BLaER1 treated with 17β-estradiol and CSF1 and Interleukin-3, amounts not matched to agents 10 nM and 100 nM (cell line): Measurements from ENCODE around the gene PEAR1.
A peak's percentile ranks its signal among the peaks of the same experiment; 100 is the strongest.

Source experiments
- H3K27ac ChIP-seq, 11 experiments: shearing (Covaris generic); formaldehyde crosslinking; 2 replicates each; pipeline ENCODE4 v1.8.1; 2022
- H3K27me3 ChIP-seq, 11 experiments: shearing (Covaris generic); formaldehyde crosslinking; 2 replicates each; pipeline ENCODE4 v1.8.1; 2022
- H3K36me3 ChIP-seq, 11 experiments: shearing (Covaris generic); formaldehyde crosslinking; 2 replicates each; pipeline ENCODE4 v1.8.1; 2022
- H3K4me1 ChIP-seq, 10 experiments: shearing (Covaris generic); formaldehyde crosslinking; 2 replicates each; pipeline ENCODE4 v1.8.1; 2022
- H3K4me2 ChIP-seq, 11 experiments: shearing (Covaris generic); formaldehyde crosslinking; 2 replicates each; pipeline ENCODE4 v1.8.1; 2022
- H3K4me3 ChIP-seq, 10 experiments: shearing (Covaris generic); formaldehyde crosslinking; 2 replicates each; pipeline ENCODE4 v1.8.1; 2022
- H3K9ac ChIP-seq, 11 experiments: shearing (Covaris generic); formaldehyde crosslinking; 2 replicates each; pipeline ENCODE4 v1.8.1; 2022
- H3K9me3 ChIP-seq, 11 experiments: shearing (Covaris generic); formaldehyde crosslinking; replicated peaks in 1 of 11; 2 replicates each; pipeline ENCODE4 v1.8.1; 2022
- H4K20me1 ChIP-seq, 11 experiments: shearing (Covaris generic); formaldehyde crosslinking; 2 replicates each; pipeline ENCODE4 v1.8.1; 2022
- Cebpa-rat ChIP-seq, 11 experiments: shearing (Covaris generic); IDR thresholded peaks; 2 replicates each; pipeline ENCODE4 v1.8.1; 2022

Gene PEAR1

GRCh38 chr1:156910309-156910782 is 16.8 kb downstream of the PEAR1 start:
- H3K27me3 ChIP-seq: no peaks in the 10 kb centered on the region
- H3K36me3 ChIP-seq: no peaks in the 10 kb centered on the region; a peak in 1 of 22 replicates
- no peak overlapping the region for H3K9ac ChIP-seq
- H3K4me1 ChIP-seq: peaks cover 23 to 42% (median 33%) of the 10 kb centered on the region in 10 experiments
- peaks cover 0 to 9% (median 0%) of the 10 kb centered on the region in 11 experiments; a peak in 7 of 22 replicates for H3K9me3 ChIP-seq
- no peak overlapping the region for H3K4me2 ChIP-seq
- no peak overlapping the region for H3K4me3 ChIP-seq
- no peak overlapping the region for H3K27ac ChIP-seq
- H4K20me1 ChIP-seq: peaks cover 0 to 6% (median 0%) of the 10 kb centered on the region in 11 experiments; a peak in 1 of 22 replicates
- TF ChIP-seq Cebpa-rat (IDR thresholded peaks at IDR 0.05): no peak

DNA sequence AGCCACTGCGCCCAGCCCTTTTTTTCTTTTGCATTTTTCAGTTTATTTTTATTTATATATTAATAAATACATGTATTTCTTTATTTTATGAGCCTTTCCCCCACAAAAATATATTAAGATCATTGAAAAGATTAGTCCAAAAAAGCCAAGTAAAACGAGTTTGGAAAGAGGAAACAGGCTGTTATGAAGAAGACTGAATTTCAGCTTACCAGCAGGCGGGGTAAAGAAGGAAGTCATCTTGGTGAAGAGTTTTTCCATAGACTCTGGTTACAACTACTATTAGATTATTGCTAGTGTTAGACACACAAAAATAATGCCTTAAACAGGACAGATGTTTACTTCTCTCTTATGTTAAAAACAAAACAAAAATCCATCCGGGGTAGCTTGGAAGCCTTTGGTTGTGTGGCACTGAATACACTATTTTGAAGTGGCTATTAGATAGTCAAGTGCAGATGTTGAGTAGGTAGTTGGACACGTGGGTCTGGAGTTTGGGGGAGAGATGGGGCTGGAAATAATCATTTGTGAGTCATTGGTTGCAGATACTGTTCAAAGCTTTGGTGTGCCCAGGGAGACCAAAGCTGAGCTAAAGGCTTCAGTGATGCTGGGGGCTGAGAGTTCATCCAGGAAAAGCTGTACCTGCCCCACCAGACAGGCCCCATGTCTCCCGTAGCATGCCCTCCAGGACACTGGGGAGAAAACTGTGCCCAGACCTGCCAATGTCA is 18.2 kb downstream of the PEAR1 start:
- H3K36me3 ChIP-seq: no peaks in the 10 kb centered on the region; a peak in 1 of 22 replicates
- H4K20me1 ChIP-seq: peaks cover 0 to 6% (median 0%) of the 10 kb centered on the region in 11 experiments; a peak in 1 of 22 replicates
- no peak overlapping the region for H3K4me3 ChIP-seq
- peaks cover 21 to 30% (median 25%) of the 10 kb centered on the region in 10 experiments for H3K4me1 ChIP-seq
- H3K9ac ChIP-seq: 0 out of 22 replicates have a peak overlapping the region, but pooled peaks of 1 of the 11 experiments have one; percentile 12
- H3K9me3 ChIP-seq: peaks cover 0 to 1% (median 0%) of the 10 kb centered on the region in 11 experiments; a peak in 2 of 22 replicates
- H3K27me3 ChIP-seq: no peaks in the 10 kb centered on the region
- no peak overlapping the region for H3K27ac ChIP-seq
- TF ChIP-seq Cebpa-rat (IDR thresholded peaks at IDR 0.05): no peak
- H3K4me2 ChIP-seq: peak overlapping the region; percentile 8 to 57 (median 28); a peak in 20 of 22 replicates

- peak overlapping the region; percentile 8 to 57 (median 28); a peak in 19 of 22 replicates for H3K4me2 ChIP-seq
- no peaks in the 10 kb centered on the region; a peak in 1 of 22 replicates for H3K36me3 ChIP-seq
- no peak overlapping the region for H3K27ac ChIP-seq
- no peak for TF ChIP-seq Cebpa-rat (IDR thresholded peaks at IDR 0.05)
- peaks cover 0 to 6% (median 0%) of the 10 kb centered on the region in 11 experiments; a peak in 1 of 22 replicates for H4K20me1 ChIP-seq
- H3K9ac ChIP-seq: peak overlapping the region in 1 of 11 experiments; percentile 12; a peak in 1 of 22 replicates
- peaks cover 16 to 24% (median 20%) of the 10 kb centered on the region in 10 experiments for H3K4me1 ChIP-seq
- H3K4me3 ChIP-seq: no peak overlapping the region
- H3K9me3 ChIP-seq: peaks cover 0 to 4% (median 0%) of the 10 kb centered on the region in 11 experiments; a peak in 6 of 22 replicates
- H3K27me3 ChIP-seq: no peaks in the 10 kb centered on the region
These were observed 18.8 kb downstream of the PEAR1 start for GRCh38 chr1:156912310-156912709.

DNA sequence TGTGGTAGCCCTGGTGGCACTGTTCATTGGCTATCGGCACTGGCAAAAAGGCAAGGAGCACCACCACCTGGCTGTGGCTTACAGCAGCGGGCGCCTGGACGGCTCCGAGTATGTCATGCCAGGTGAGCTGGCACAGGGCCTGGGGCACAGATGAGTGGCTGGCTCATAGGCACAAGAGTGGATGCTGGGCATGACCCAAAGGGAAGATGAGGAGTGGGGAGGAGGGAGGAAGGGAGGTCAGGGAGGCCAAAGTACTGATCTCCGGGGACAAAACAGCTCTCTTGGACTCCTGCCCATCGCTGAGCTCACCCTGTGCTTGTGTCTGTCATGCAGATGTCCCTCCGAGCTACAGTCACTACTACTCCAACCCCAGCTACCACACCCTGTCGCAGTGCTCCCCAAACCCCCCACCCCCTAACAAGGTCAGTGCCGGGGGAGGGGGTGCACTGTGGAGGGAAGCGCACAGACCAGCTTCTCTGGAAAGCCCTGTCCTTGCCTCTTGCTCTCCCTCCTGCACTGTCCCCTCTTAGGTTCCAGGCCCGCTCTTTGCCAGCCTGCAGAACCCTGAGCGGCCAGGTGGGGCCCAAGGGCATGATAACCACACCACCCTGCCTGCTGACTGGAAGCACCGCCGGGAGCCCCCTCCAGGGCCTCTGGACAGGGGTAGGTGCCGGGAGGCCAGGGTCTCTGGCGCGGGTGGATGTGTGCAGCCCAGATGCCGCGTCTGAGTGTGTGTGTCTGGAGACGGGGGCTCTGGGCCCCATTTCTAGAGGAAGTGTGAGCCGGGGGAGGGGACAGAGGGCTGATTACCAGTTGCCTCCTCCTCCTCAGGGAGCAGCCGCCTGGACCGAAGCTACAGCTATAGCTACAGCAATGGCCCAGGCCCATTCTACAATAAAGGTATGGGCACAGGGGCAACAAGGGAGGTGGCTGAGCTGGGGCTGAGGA is 19.6 kb downstream of the PEAR1 start:
- H3K36me3 ChIP-seq: no peaks in the 10 kb centered on the region; a peak in 2 of 22 replicates
- peaks cover 0 to 2% (median 0%) of the 10 kb centered on the region in 11 experiments; a peak in 4 of 22 replicates for H3K27me3 ChIP-seq
- no peak for TF ChIP-seq Cebpa-rat (IDR thresholded peaks at IDR 0.05)
- H3K9me3 ChIP-seq: peaks cover 6 to 12% (median 8%) of the 10 kb centered on the region in 11 experiments; a peak in 20 of 22 replicates
- peaks cover 0 to 6% (median 0%) of the 10 kb centered on the region in 11 experiments; a peak in 1 of 22 replicates for H4K20me1 ChIP-seq
- H3K9ac ChIP-seq: peak overlapping the region in 1 of 11 experiments; percentile 18; a peak in 1 of 22 replicates
- H3K27ac ChIP-seq: no peak overlapping the region
- H3K4me1 ChIP-seq: peaks cover 11 to 19% (median 14%) of the 10 kb centered on the region in 10 experiments
- H3K4me3 ChIP-seq: no peak overlapping the region
- H3K4me2 ChIP-seq: peak overlapping the region in 2 of 11 experiments; percentile 8 to 28; a peak in 5 of 22 replicates

DNA sequence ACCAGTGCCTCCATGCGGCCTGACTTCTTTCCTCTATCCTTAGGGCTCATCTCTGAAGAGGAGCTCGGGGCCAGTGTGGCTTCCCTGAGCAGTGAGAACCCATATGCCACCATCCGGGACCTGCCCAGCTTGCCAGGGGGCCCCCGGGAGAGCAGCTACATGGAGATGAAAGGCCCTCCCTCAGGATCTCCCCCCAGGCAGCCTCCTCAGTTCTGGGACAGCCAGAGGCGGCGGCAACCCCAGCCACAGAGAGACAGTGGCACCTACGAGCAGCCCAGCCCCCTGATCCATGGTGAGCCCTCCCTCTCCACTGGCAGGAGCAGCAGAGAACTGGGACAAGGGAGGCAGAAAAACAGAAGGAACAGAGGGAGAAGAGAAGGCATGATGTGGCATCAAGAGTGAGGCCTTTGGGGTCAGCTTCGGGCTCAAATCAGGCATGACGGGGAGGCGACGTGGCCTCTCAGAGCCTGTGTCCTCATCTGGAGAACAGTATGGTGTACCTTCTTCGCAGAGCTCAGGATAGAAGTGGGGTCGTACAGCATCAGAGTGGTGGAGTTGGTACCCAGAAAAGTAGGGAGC is 20.4 kb downstream of the PEAR1 start:
- Histone ChIP-seq H3K27ac (no peak overlapping the region), H3K4me3 (no peak overlapping the region), H3K9me3 (peaks cover 11 to 20% (median 15%) of the 10 kb centered on the region in 11 experiments; a peak in 20 of 22 replicates), H3K27me3 (peaks cover 0 to 10% (median 2%) of the 10 kb centered on the region in 11 experiments; a peak in 9 of 22 replicates), H3K9ac (no peak overlapping the region), H3K4me2 (no peak overlapping the region), H3K36me3 (no peaks in the 10 kb centered on the region; a peak in 2 of 22 replicates), H3K4me1 (peaks cover 11 to 19% (median 14%) of the 10 kb centered on the region in 10 experiments; a peak in 19 of 20 replicates), H4K20me1 (peaks cover 0 to 6% (median 0%) of the 10 kb centered on the region in 11 experiments; a peak in 1 of 22 replicates)
- no peak for TF ChIP-seq Cebpa-rat (IDR thresholded peaks at IDR 0.05)

DNA sequence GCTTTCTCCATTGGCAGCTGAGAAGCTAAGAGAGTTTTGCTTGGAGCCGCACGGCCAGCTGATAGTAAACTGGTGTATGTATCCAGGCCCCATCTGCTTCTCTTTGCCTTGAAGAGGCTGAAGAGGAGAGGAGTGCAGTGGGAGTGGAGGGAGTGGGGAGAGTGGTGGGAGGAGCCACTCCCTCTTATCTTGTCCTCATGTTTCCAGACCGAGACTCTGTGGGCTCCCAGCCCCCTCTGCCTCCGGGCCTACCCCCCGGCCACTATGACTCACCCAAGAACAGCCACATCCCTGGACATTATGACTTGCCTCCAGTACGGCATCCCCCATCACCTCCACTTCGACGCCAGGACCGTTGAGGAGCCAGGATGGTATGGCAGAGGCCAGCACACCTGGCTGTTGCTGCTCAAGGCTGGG is 20.9 kb downstream of the PEAR1 start:
- Histone ChIP-seq H3K27me3 (peaks cover 3 to 15% (median 7%) of the 10 kb centered on the region in 11 experiments; a peak in 20 of 22 replicates), H3K4me2 (no peak overlapping the region), H4K20me1 (peaks cover 0 to 6% (median 0%) of the 10 kb centered on the region in 11 experiments; a peak in 1 of 22 replicates), H3K9me3 (peaks cover 11 to 21% (median 16%) of the 10 kb centered on the region in 11 experiments; a peak in 20 of 22 replicates), H3K4me1 (peaks cover 11 to 19% (median 14%) of the 10 kb centered on the region in 10 experiments; a peak in 19 of 20 replicates), H3K36me3 (no peaks in the 10 kb centered on the region; a peak in 2 of 22 replicates), H3K27ac (no peak overlapping the region), H3K9ac (no peak overlapping the region), H3K4me3 (no peak overlapping the region)
- no peak for TF ChIP-seq Cebpa-rat (IDR thresholded peaks at IDR 0.05)

GRCh38 chr1:156920233-156921052 is 26.9 kb downstream of the PEAR1 start, which contains the start of gene LRRC71:
Gene LRRC71 (plus strand): TSS chr1:156920632. CDS start chr1:156920804, 172 bp downstream.
- Histone ChIP-seq H3K27ac (no peak within 1 kb of the TSS), H3K27me3 (peaks cover 63 to 75% (median 67%) of the 10 kb centered on the region in 11 experiments), H3K9me3 (peaks cover 12 to 31% (median 19%) of the 10 kb centered on the region in 11 experiments; a peak in 20 of 22 replicates), H3K36me3 (no peaks in the 10 kb centered on the region; a peak in 1 of 22 replicates), H3K9ac (no peak within 1 kb of the TSS), H4K20me1 (peaks cover 0 to 18% (median 0%) of the 10 kb centered on the region in 11 experiments; a peak in 7 of 22 replicates), H3K4me2 (peak within 1 kb of the TSS in 5 of 11 experiments; percentile 3 to 40 (median 25); a peak in 4 of 22 replicates), H3K4me1 (peaks cover 0 to 6% (median 0%) of the 10 kb centered on the region in 10 experiments; a peak in 1 of 20 replicates), H3K4me3 (no peak within 1 kb of the TSS)
- TF ChIP-seq Cebpa-rat (IDR thresholded peaks at IDR 0.05): no peak
